Retina (tissue), 1 donor: ENCODE results near the gene POLE4.
A peak's percentile ranks its signal among the peaks of the same experiment; 100 is the strongest.

ENCODE experiments used
- DNase-seq: peaks from one replicate; pipeline ENCODE4 v3.0.0-alpha.2; 2016

Gene POLE4

GRCh38 chr2:74941284-74941683, 17.2 kb upstream of the POLE4 start:
- peak; percentile 57 for DNase-seq

- no peak for DNase-seq
Measured at GRCh38 chr2:74942263-74942662, 16.2 kb upstream of the POLE4 start.

- no peak for DNase-seq
Measured at GRCh38 chr2:74944987-74945787, 13.3 kb upstream of the POLE4 start.

GRCh38 chr2:74945788-74946331, 12.6 kb upstream of the POLE4 start:
- no peak for DNase-seq

GRCh38 chr2:74947703-74948102, 10.7 kb upstream of the POLE4 start:
- DNase-seq: no peak

GRCh38 chr2:74948779-74949178, 9.7 kb upstream of the POLE4 start:
- DNase-seq: no peak

GRCh38 chr2:74951211-74951754, 7.2 kb upstream of the POLE4 start:
- DNase-seq: no peak

- no peak for DNase-seq
Measured at GRCh38 chr2:74952575-74952974, 5.9 kb upstream of the POLE4 start.

- DNase-seq: no peak
Measured at GRCh38 chr2:74953796-74954499, 4.5 kb upstream of the POLE4 start.

GRCh38 chr2:74954500-74954874, 4.0 kb upstream of the POLE4 start:
- no peak for DNase-seq

- no peak for DNase-seq
Measured at GRCh38 chr2:74957886-74958273, 563 bp upstream of the POLE4 start.

GRCh38 chr2:74959106-74959751, 786 bp downstream of the POLE4 start:
- DNase-seq: no peak

GRCh38 chr2:74966887-74967286, 8.4 kb downstream of the POLE4 start:
- no peak for DNase-seq

GRCh38 chr2:74975016-74975415, 16.6 kb downstream of the POLE4 start:
- no peak for DNase-seq

- DNase-seq: no peak
Measured at GRCh38 chr2:74979844-74980243, 21.4 kb downstream of the POLE4 start.

GRCh38 chr2:74982577-74982976, 24.1 kb downstream of the POLE4 start:
- DNase-seq: no peak

- peak; percentile 34 for DNase-seq
Measured at GRCh38 chr2:74983631-74984392, 25.4 kb downstream of the POLE4 start.

GRCh38 chr2:74984947-74985637, 26.6 kb downstream of the POLE4 start:
- no peak for DNase-seq

GRCh38 chr2:74985978-74986609, 27.7 kb downstream of the POLE4 start:
- no peak for DNase-seq

- no peak for DNase-seq
Measured at GRCh38 chr2:74991977-74992376, 33.5 kb downstream of the POLE4 start.

- DNase-seq: no peak
Measured at GRCh38 chr2:74999468-74999867, 41.0 kb downstream of the POLE4 start.
